ENCODE results near the gene SCUBE2.

Gene SCUBE2

GRCh38 chr11:9069256-9069655 lies 22.1 kb downstream of the SCUBE2 start:
- Histone ChIP-seq H3K9ac (ENCODE audit: low read length) (no peak overlapping the region), H3K27me3 (ENCODE audit: control insufficient read depth, insufficient read depth, low read length) (peaks cover 13% of the 10 kb centered on the region), H3K4me3 (ENCODE audit: low read length) (no peak overlapping the region), H3K9me3 (ENCODE audit: control insufficient read depth, low read length) (no peaks in the 10 kb centered on the region), H3K36me3 (ENCODE audit: control insufficient read depth, insufficient read depth, low read length) (no peaks in the 10 kb centered on the region), H3K4me1 (ENCODE audit: control insufficient read depth, insufficient read depth, low read length) (peaks cover 6% of the 10 kb centered on the region)

GRCh38 chr11:9066433-9066925 lies 24.9 kb downstream of the SCUBE2 start:
- H3K4me3 ChIP-seq (ENCODE audit: low read length) = no peak overlapping the region
- no peaks in the 10 kb centered on the region for H3K4me1 ChIP-seq (ENCODE audit: control insufficient read depth, insufficient read depth, low read length)
- H3K27me3 ChIP-seq (ENCODE audit: control insufficient read depth, insufficient read depth, low read length) = peaks cover 6% of the 10 kb centered on the region
- H3K36me3 ChIP-seq (ENCODE audit: control insufficient read depth, insufficient read depth, low read length) = no peaks in the 10 kb centered on the region
- H3K9ac ChIP-seq (ENCODE audit: low read length) = no peak overlapping the region
- H3K9me3 ChIP-seq (ENCODE audit: control insufficient read depth, low read length) = no peaks in the 10 kb centered on the region

- Histone ChIP-seq H3K4me1 (ENCODE audit: control insufficient read depth, insufficient read depth, low read length) (no peaks in the 10 kb centered on the region), H3K9me3 (ENCODE audit: control insufficient read depth, low read length) (no peaks in the 10 kb centered on the region), H3K4me3 (ENCODE audit: low read length) (no peak overlapping the region), H3K27me3 (ENCODE audit: control insufficient read depth, insufficient read depth, low read length) (peaks cover 6% of the 10 kb centered on the region), H3K9ac (ENCODE audit: low read length) (no peak overlapping the region), H3K36me3 (ENCODE audit: control insufficient read depth, insufficient read depth, low read length) (no peaks in the 10 kb centered on the region)
Measured at GRCh38 chr11:9065607-9066432, 25.6 kb downstream of the SCUBE2 start.

GRCh38 chr11:9061807-9062206 lies 29.6 kb downstream of the SCUBE2 start:
- Histone ChIP-seq H3K36me3 (ENCODE audit: control insufficient read depth, insufficient read depth, low read length) (no peaks in the 10 kb centered on the region), H3K4me1 (ENCODE audit: control insufficient read depth, insufficient read depth, low read length) (no peaks in the 10 kb centered on the region), H3K4me3 (ENCODE audit: low read length) (no peak overlapping the region), H3K9ac (ENCODE audit: low read length) (no peak overlapping the region), H3K9me3 (ENCODE audit: control insufficient read depth, low read length) (no peaks in the 10 kb centered on the region), H3K27me3 (ENCODE audit: control insufficient read depth, insufficient read depth, low read length) (peaks cover 6% of the 10 kb centered on the region)

- Histone ChIP-seq H3K36me3 (ENCODE audit: control insufficient read depth, insufficient read depth, low read length) (no peaks in the 10 kb centered on the region), H3K9me3 (ENCODE audit: control insufficient read depth, low read length) (no peaks in the 10 kb centered on the region), H3K4me1 (ENCODE audit: control insufficient read depth, insufficient read depth, low read length) (no peaks in the 10 kb centered on the region), H3K4me3 (ENCODE audit: low read length) (no peak overlapping the region), H3K27me3 (ENCODE audit: control insufficient read depth, insufficient read depth, low read length) (peaks cover 6% of the 10 kb centered on the region), H3K9ac (ENCODE audit: low read length) (no peak overlapping the region)
Measured at GRCh38 chr11:9060700-9061111, 30.7 kb downstream of the SCUBE2 start.

- Histone ChIP-seq H3K9ac (ENCODE audit: low read length) (no peak overlapping the region), H3K4me1 (ENCODE audit: control insufficient read depth, insufficient read depth, low read length) (no peaks in the 10 kb centered on the region), H3K36me3 (ENCODE audit: control insufficient read depth, insufficient read depth, low read length) (no peaks in the 10 kb centered on the region), H3K27me3 (ENCODE audit: control insufficient read depth, insufficient read depth, low read length) (peaks cover 6% of the 10 kb centered on the region), H3K4me3 (ENCODE audit: low read length) (no peak overlapping the region), H3K9me3 (ENCODE audit: control insufficient read depth, low read length) (no peaks in the 10 kb centered on the region)
Measured at GRCh38 chr11:9059406-9059805, 32.0 kb downstream of the SCUBE2 start.

- H3K9me3 ChIP-seq (ENCODE audit: control insufficient read depth, low read length) = no peaks in the 10 kb centered on the region
- no peaks in the 10 kb centered on the region for H3K4me1 ChIP-seq (ENCODE audit: control insufficient read depth, insufficient read depth, low read length)
- no peak overlapping the region for H3K4me3 ChIP-seq (ENCODE audit: low read length)
- H3K36me3 ChIP-seq (ENCODE audit: control insufficient read depth, insufficient read depth, low read length) = no peaks in the 10 kb centered on the region
- no peak overlapping the region for H3K9ac ChIP-seq (ENCODE audit: low read length)
- H3K27me3 ChIP-seq (ENCODE audit: control insufficient read depth, insufficient read depth, low read length) = peaks cover 6% of the 10 kb centered on the region
Measured at GRCh38 chr11:9057888-9058287, 33.5 kb downstream of the SCUBE2 start.

GRCh38 chr11:9057007-9057406 lies 34.4 kb downstream of the SCUBE2 start:
- H3K4me3 ChIP-seq (ENCODE audit: low read length) = no peak overlapping the region
- no peak overlapping the region for H3K9ac ChIP-seq (ENCODE audit: low read length)
- no peaks in the 10 kb centered on the region for H3K9me3 ChIP-seq (ENCODE audit: control insufficient read depth, low read length)
- peaks cover 5% of the 10 kb centered on the region for H3K27me3 ChIP-seq (ENCODE audit: control insufficient read depth, insufficient read depth, low read length)
- H3K4me1 ChIP-seq (ENCODE audit: control insufficient read depth, insufficient read depth, low read length) = no peaks in the 10 kb centered on the region
- no peaks in the 10 kb centered on the region for H3K36me3 ChIP-seq (ENCODE audit: control insufficient read depth, insufficient read depth, low read length)

- Histone ChIP-seq H3K9ac (ENCODE audit: low read length) (no peak overlapping the region), H3K9me3 (ENCODE audit: control insufficient read depth, low read length) (no peaks in the 10 kb centered on the region), H3K4me3 (ENCODE audit: low read length) (no peak overlapping the region), H3K27me3 (ENCODE audit: control insufficient read depth, insufficient read depth, low read length) (no peaks in the 10 kb centered on the region), H3K4me1 (ENCODE audit: control insufficient read depth, insufficient read depth, low read length) (no peaks in the 10 kb centered on the region), H3K36me3 (ENCODE audit: control insufficient read depth, insufficient read depth, low read length) (no peaks in the 10 kb centered on the region)
Measured at GRCh38 chr11:9056467-9056866, 34.9 kb downstream of the SCUBE2 start.

- H3K36me3 ChIP-seq (ENCODE audit: control insufficient read depth, insufficient read depth, low read length) = no peaks in the 10 kb centered on the region
- no peaks in the 10 kb centered on the region for H3K27me3 ChIP-seq (ENCODE audit: control insufficient read depth, insufficient read depth, low read length)
- no peak overlapping the region for H3K4me3 ChIP-seq (ENCODE audit: low read length)
- H3K4me1 ChIP-seq (ENCODE audit: control insufficient read depth, insufficient read depth, low read length) = no peaks in the 10 kb centered on the region
- H3K9ac ChIP-seq (ENCODE audit: low read length) = no peak overlapping the region
- H3K9me3 ChIP-seq (ENCODE audit: control insufficient read depth, low read length) = no peaks in the 10 kb centered on the region
Measured at GRCh38 chr11:9053316-9054035, 37.9 kb downstream of the SCUBE2 start.

GRCh38 chr11:9052316-9052715 lies 39.1 kb downstream of the SCUBE2 start:
- Histone ChIP-seq H3K9me3 (ENCODE audit: control insufficient read depth, low read length) (no peaks in the 10 kb centered on the region), H3K4me3 (ENCODE audit: low read length) (no peak overlapping the region), H3K9ac (ENCODE audit: low read length) (no peak overlapping the region), H3K4me1 (ENCODE audit: control insufficient read depth, insufficient read depth, low read length) (no peaks in the 10 kb centered on the region), H3K27me3 (ENCODE audit: control insufficient read depth, insufficient read depth, low read length) (no peaks in the 10 kb centered on the region), H3K36me3 (ENCODE audit: control insufficient read depth, insufficient read depth, low read length) (no peaks in the 10 kb centered on the region)

GRCh38 chr11:9049959-9050358 lies 41.4 kb downstream of the SCUBE2 start:
- no peaks in the 10 kb centered on the region for H3K36me3 ChIP-seq (ENCODE audit: control insufficient read depth, insufficient read depth, low read length)
- no peaks in the 10 kb centered on the region for H3K9me3 ChIP-seq (ENCODE audit: control insufficient read depth, low read length)
- H3K9ac ChIP-seq (ENCODE audit: low read length) = no peak overlapping the region
- H3K27me3 ChIP-seq (ENCODE audit: control insufficient read depth, insufficient read depth, low read length) = no peaks in the 10 kb centered on the region
- no peak overlapping the region for H3K4me3 ChIP-seq (ENCODE audit: low read length)
- no peaks in the 10 kb centered on the region for H3K4me1 ChIP-seq (ENCODE audit: control insufficient read depth, insufficient read depth, low read length)

All from mucosa of stomach (tissue), 1 donor.